ENCODE data around the gene KIAA1755.

Gene KIAA1755

GRCh38 chr20:38171675-38172043 is 88.9 kb downstream of the KIAA1755 start:
- no peaks in the 10 kb centered on the region for H3K9me3 ChIP-seq (ENCODE audit: control extremely low read depth in 1 of 5, control insufficient read depth in 4 of 5, insufficient read depth in 2 of 5, low read depth in 1 of 5, low read length in 4 of 5)
- WGBS (ENCODE audit: insufficient coverage): 80% methylated on average over 2 of the region's 4 CpGs
- H3K27ac ChIP-seq (ENCODE audit: insufficient read depth in 1 of 2, low read depth in 1 of 2, low read length in 2 of 2, poor library complexity in 1 of 2, severe bottlenecking in 2 of 2): no peak overlapping the region
- peaks cover 0 to 20% (median 2%) of the 10 kb centered on the region in 4 experiments for H3K4me1 ChIP-seq (ENCODE audit: control extremely low read depth in 1 of 4, control insufficient read depth in 4 of 4, insufficient read depth in 4 of 4, low read length in 3 of 4)
- ChIA-PET POLR2A (no interaction called here), CTCF (interaction anchor here (0.8 kb wide), 1 partner anchor 9 kb away, joined by 3 read pairs; no protein-coding TSS in a partner anchor)
- H3K36me3 ChIP-seq (ENCODE audit: control insufficient read depth in 4 of 4, insufficient read depth in 4 of 4, low read length in 3 of 4): no peaks in the 10 kb centered on the region
- DNase-seq: no peak
- H3K27me3 ChIP-seq (replicated peaks in 2 of 5; ENCODE audit: control insufficient read depth in 4 of 5, insufficient read depth in 5 of 5, low read length in 4 of 5): peaks cover 0 to 8% (median 0%) of the 10 kb centered on the region in 5 experiments
- H3K4me3 ChIP-seq (ENCODE audit: control insufficient read depth in 1 of 7, extremely low read depth in 1 of 7, insufficient read depth in 4 of 7, low read depth in 2 of 7, low read length in 6 of 7): no peak overlapping the region

GRCh38 chr20:38170826-38171674 is 89.5 kb downstream of the KIAA1755 start:
- ChIA-PET POLR2A (no interaction called here), CTCF (interaction anchor here (0.8 to 5.4 kb wide), 2 partner anchors 10 to 58 kb away, joined by 3 to 33 read pairs; no protein-coding TSS in a partner anchor)
- no peaks in the 10 kb centered on the region for H3K36me3 ChIP-seq (ENCODE audit: control insufficient read depth in 4 of 4, insufficient read depth in 4 of 4, low read length in 3 of 4)
- no peak for DNase-seq
- WGBS (ENCODE audit: insufficient coverage): 90% methylated on average over 4 of the region's 11 CpGs
- no peaks in the 10 kb centered on the region for H3K9me3 ChIP-seq (ENCODE audit: control extremely low read depth in 1 of 5, control insufficient read depth in 4 of 5, insufficient read depth in 2 of 5, low read depth in 1 of 5, low read length in 4 of 5)
- H3K4me1 ChIP-seq (ENCODE audit: control extremely low read depth in 1 of 4, control insufficient read depth in 4 of 4, insufficient read depth in 4 of 4, low read length in 3 of 4): peaks cover 0 to 20% (median 2%) of the 10 kb centered on the region in 4 experiments
- H3K27ac ChIP-seq (ENCODE audit: insufficient read depth in 1 of 2, low read depth in 1 of 2, low read length in 2 of 2, poor library complexity in 1 of 2, severe bottlenecking in 2 of 2): no peak overlapping the region
- peaks cover 0 to 9% (median 0%) of the 10 kb centered on the region in 5 experiments for H3K27me3 ChIP-seq (replicated peaks in 2 of 5; ENCODE audit: control insufficient read depth in 4 of 5, insufficient read depth in 5 of 5, low read length in 4 of 5)
- no peak overlapping the region for H3K4me3 ChIP-seq (ENCODE audit: control insufficient read depth in 1 of 7, extremely low read depth in 1 of 7, insufficient read depth in 4 of 7, low read depth in 2 of 7, low read length in 6 of 7)

GRCh38 chr20:38170219-38170825 is 90.2 kb downstream of the KIAA1755 start:
- Histone ChIP-seq H3K4me3 (ENCODE audit: control insufficient read depth in 1 of 7, extremely low read depth in 1 of 7, insufficient read depth in 4 of 7, low read depth in 2 of 7, low read length in 6 of 7) (no peak overlapping the region), H3K36me3 (ENCODE audit: control insufficient read depth in 4 of 4, insufficient read depth in 4 of 4, low read length in 3 of 4) (no peaks in the 10 kb centered on the region), H3K27ac (ENCODE audit: insufficient read depth in 1 of 2, low read depth in 1 of 2, low read length in 2 of 2, poor library complexity in 1 of 2, severe bottlenecking in 2 of 2) (no peak overlapping the region), H3K4me1 (ENCODE audit: control extremely low read depth in 1 of 4, control insufficient read depth in 4 of 4, insufficient read depth in 4 of 4, low read length in 3 of 4) (peaks cover 0 to 23% (median 3%) of the 10 kb centered on the region in 4 experiments), H3K9me3 (ENCODE audit: control extremely low read depth in 1 of 5, control insufficient read depth in 4 of 5, insufficient read depth in 2 of 5, low read depth in 1 of 5, low read length in 4 of 5) (no peaks in the 10 kb centered on the region), H3K27me3 (replicated peaks in 2 of 5; ENCODE audit: control insufficient read depth in 4 of 5, insufficient read depth in 5 of 5, low read length in 4 of 5) (peaks cover 0 to 15% (median 0%) of the 10 kb centered on the region in 5 experiments)
- ChIA-PET POLR2A (no interaction called here), CTCF (interaction anchor here (5.4 kb wide), 1 partner anchor 57 kb away, joined by 33 read pairs; no protein-coding TSS in a partner anchor)
- WGBS (ENCODE audit: insufficient coverage): 67% methylated on average over 3 of the region's 8 CpGs
- no peak for DNase-seq

GRCh38 chr20:38169636-38170193 is 90.8 kb downstream of the KIAA1755 start:
- H3K4me3 ChIP-seq (ENCODE audit: control insufficient read depth in 1 of 7, extremely low read depth in 1 of 7, insufficient read depth in 4 of 7, low read depth in 2 of 7, low read length in 6 of 7): no peak overlapping the region
- no peak for DNase-seq
- H3K27ac ChIP-seq (ENCODE audit: insufficient read depth in 1 of 2, low read depth in 1 of 2, low read length in 2 of 2, poor library complexity in 1 of 2, severe bottlenecking in 2 of 2): no peak overlapping the region
- peaks cover 0 to 27% (median 8%) of the 10 kb centered on the region in 4 experiments for H3K4me1 ChIP-seq (ENCODE audit: control extremely low read depth in 1 of 4, control insufficient read depth in 4 of 4, insufficient read depth in 4 of 4, low read length in 3 of 4)
- peaks cover 0 to 16% (median 1%) of the 10 kb centered on the region in 5 experiments for H3K27me3 ChIP-seq (replicated peaks in 2 of 5; ENCODE audit: control insufficient read depth in 4 of 5, insufficient read depth in 5 of 5, low read length in 4 of 5)
- CTCF ChIA-PET: interaction anchor here (0.5 to 5.4 kb wide), 2 partner anchors 57 to 75 kb away, joined by 3 to 33 read pairs; no protein-coding TSS in a partner anchor
- POLR2A ChIA-PET: no interaction called here
- no peaks in the 10 kb centered on the region for H3K9me3 ChIP-seq (ENCODE audit: control extremely low read depth in 1 of 5, control insufficient read depth in 4 of 5, insufficient read depth in 2 of 5, low read depth in 1 of 5, low read length in 4 of 5)
- WGBS (ENCODE audit: insufficient coverage): 93% methylated on average over 5 of the region's 6 CpGs
- no peaks in the 10 kb centered on the region for H3K36me3 ChIP-seq (ENCODE audit: control insufficient read depth in 4 of 4, insufficient read depth in 4 of 4, low read length in 3 of 4)

- Histone ChIP-seq H3K36me3 (ENCODE audit: control insufficient read depth in 4 of 4, insufficient read depth in 4 of 4, low read length in 3 of 4) (no peaks in the 10 kb centered on the region), H3K4me1 (ENCODE audit: control extremely low read depth in 1 of 4, control insufficient read depth in 4 of 4, insufficient read depth in 4 of 4, low read length in 3 of 4) (peaks cover 0 to 27% (median 8%) of the 10 kb centered on the region in 4 experiments), H3K27ac (ENCODE audit: insufficient read depth in 1 of 2, low read depth in 1 of 2, low read length in 2 of 2, poor library complexity in 1 of 2, severe bottlenecking in 2 of 2) (no peak overlapping the region), H3K27me3 (replicated peaks in 2 of 5; ENCODE audit: control insufficient read depth in 4 of 5, insufficient read depth in 5 of 5, low read length in 4 of 5) (peaks cover 0 to 21% (median 2%) of the 10 kb centered on the region in 5 experiments), H3K4me3 (ENCODE audit: control insufficient read depth in 1 of 7, extremely low read depth in 1 of 7, insufficient read depth in 4 of 7, low read depth in 2 of 7, low read length in 6 of 7) (no peak overlapping the region), H3K9me3 (ENCODE audit: control extremely low read depth in 1 of 5, control insufficient read depth in 4 of 5, insufficient read depth in 2 of 5, low read depth in 1 of 5, low read length in 4 of 5) (no peaks in the 10 kb centered on the region)
- ChIA-PET POLR2A (no interaction called here), CTCF (interaction anchor here (0.5 to 5.4 kb wide), 2 partner anchors 56 to 75 kb away, joined by 3 to 33 read pairs; no protein-coding TSS in a partner anchor)
- 58% methylated on average over 5 of the region's 8 CpGs for WGBS (ENCODE audit: insufficient coverage)
- DNase-seq: peak in 2 of 3 donors; percentile 18 to 26
Observed at GRCh38 chr20:38168791-38169589, 91.5 kb downstream of the KIAA1755 start.

- peaks cover 0 to 23% (median 2%) of the 10 kb centered on the region in 5 experiments for H3K27me3 ChIP-seq (replicated peaks in 2 of 5; ENCODE audit: control insufficient read depth in 4 of 5, insufficient read depth in 5 of 5, low read length in 4 of 5)
- H3K9me3 ChIP-seq (ENCODE audit: control extremely low read depth in 1 of 5, control insufficient read depth in 4 of 5, insufficient read depth in 2 of 5, low read depth in 1 of 5, low read length in 4 of 5): no peaks in the 10 kb centered on the region
- ChIA-PET POLR2A (no interaction called here), CTCF (interaction anchor here (1.1 to 5.4 kb wide), 2 partner anchors 55 to 126 kb away, joined by 5 to 33 read pairs; no protein-coding TSS in a partner anchor)
- H3K27ac ChIP-seq (ENCODE audit: insufficient read depth in 1 of 2, low read depth in 1 of 2, low read length in 2 of 2, poor library complexity in 1 of 2, severe bottlenecking in 2 of 2): no peak overlapping the region
- no peak overlapping the region for H3K4me3 ChIP-seq (ENCODE audit: control insufficient read depth in 1 of 7, extremely low read depth in 1 of 7, insufficient read depth in 4 of 7, low read depth in 2 of 7, low read length in 6 of 7)
- peaks cover 0 to 27% (median 8%) of the 10 kb centered on the region in 4 experiments for H3K4me1 ChIP-seq (ENCODE audit: control extremely low read depth in 1 of 4, control insufficient read depth in 4 of 4, insufficient read depth in 4 of 4, low read length in 3 of 4)
- H3K36me3 ChIP-seq (ENCODE audit: control insufficient read depth in 4 of 4, insufficient read depth in 4 of 4, low read length in 3 of 4): no peaks in the 10 kb centered on the region
- WGBS (ENCODE audit: insufficient coverage): 65% methylated on average over 6 of the region's 7 CpGs
- peak in 1 of 3 donors; percentile 17 for DNase-seq
Observed at GRCh38 chr20:38167851-38168760, 92.4 kb downstream of the KIAA1755 start.
